ENCODE results near the gene STAT5A. TPM values are rescaled to one million over a fixed set of nuclear protein-coding genes. Genes with fewer than 3 reads are reported as not detected.

Gene STAT5A
- polyA plus RNA-seq, 1 donor from 2014 or later = 0.28 TPM

GRCh38 chr17:42276359-42276608 lies 12.0 kb upstream of the STAT5A start, which contains the start of gene STAT5B:
TSS of gene STAT5B (minus strand) at chr17:42276391. CDS start at chr17:42232127, 44,264 bp downstream.
- TF ChIP-seq POLR2AphosphoS5 (IDR thresholded peaks at IDR 0.05) = peak; percentile 73
- TF ChIP-seq MXI1 (conservative IDR thresholded peaks at IDR 0.05; ENCODE audit: poor library complexity, severe bottlenecking) = peak; percentile 52
- peak; percentile 10 for TF ChIP-seq TAF1 (IDR thresholded peaks at IDR 0.05; ENCODE audit: low read depth)
- no peak for TF ChIP-seq RAD21 (conservative IDR thresholded peaks at IDR 0.05)
- no peak for TF ChIP-seq EP300 (conservative IDR thresholded peaks at IDR 0.05; ENCODE audit: poor library complexity, severe bottlenecking)
- no peaks in the 10 kb centered on the region for H4K20me1 ChIP-seq (ENCODE audit: insufficient read depth)
- peak within 1 kb of the TSS; percentile 62 for H2AFZ ChIP-seq (ENCODE audit: low read depth, low read length)
- peak within 1 kb of the TSS; percentile 95 for H3K4me2 ChIP-seq (ENCODE audit: low read length)
- H3K36me3 ChIP-seq (ENCODE audit: insufficient read depth, low read length) = no peaks in the 10 kb centered on the region
- H3K79me2 ChIP-seq (replicated peaks; ENCODE audit: insufficient read depth, low read length) = peaks cover 40% of the 10 kb centered on the region
- no peaks in the 10 kb centered on the region for H3K27me3 ChIP-seq (ENCODE audit: insufficient read depth, low read depth, low read length)
- peak within 1 kb of the TSS; percentile 90 for H3K27ac ChIP-seq (ENCODE audit: low read length)
- no peaks in the 10 kb centered on the region for H3F3A ChIP-seq (ENCODE audit: insufficient read depth, low read length, poor library complexity, severe bottlenecking)
- H3K9me3 ChIP-seq (ENCODE audit: low read length) = no peaks in the 10 kb centered on the region
- H3K4me3 ChIP-seq (ENCODE audit: low read length) = peak within 1 kb of the TSS; percentile 78
- peak within 1 kb of the TSS; percentile 77 for H3K9ac ChIP-seq (ENCODE audit: low read length)
- no peaks in the 10 kb centered on the region for H3K9me2 ChIP-seq (ENCODE audit: insufficient read depth, low read length)

DNA sequence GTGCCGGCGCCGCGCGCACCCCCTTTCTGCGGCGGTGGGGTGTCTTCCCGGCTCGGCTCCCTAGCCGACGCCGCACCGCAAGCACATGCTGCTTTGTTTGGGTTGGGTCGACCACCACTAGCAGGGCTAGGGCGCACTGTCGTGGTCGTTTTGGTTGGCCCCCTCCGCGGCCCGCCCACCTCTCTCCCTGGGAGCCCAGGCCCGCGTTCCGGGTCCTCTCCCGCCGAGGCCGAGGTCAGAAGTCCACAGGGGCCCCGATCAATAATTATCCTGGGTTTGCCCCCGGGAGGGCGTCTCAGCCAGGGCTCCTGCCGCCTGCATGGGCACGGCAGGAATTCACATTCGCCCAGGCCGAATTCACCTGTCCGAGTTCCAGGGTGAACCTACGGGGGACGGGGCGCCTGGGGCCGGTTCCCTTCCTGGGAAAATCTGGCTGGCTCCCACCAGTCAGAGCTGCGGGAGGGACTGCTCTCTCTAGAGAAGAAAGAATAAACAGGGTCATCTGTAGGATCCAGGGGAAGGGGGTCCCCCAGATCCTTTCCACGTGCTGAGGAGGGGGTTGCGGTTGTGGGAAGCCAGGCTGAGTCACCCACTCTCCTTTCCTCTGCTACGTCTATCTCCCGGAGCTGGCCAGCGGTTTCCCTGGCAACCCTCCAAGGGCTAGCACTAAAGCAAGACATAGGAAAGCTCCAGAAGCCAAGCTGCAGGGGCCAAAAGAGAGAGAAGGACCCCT lies 11.5 kb upstream of the STAT5A start:
- peak overlapping the region; percentile 64 for H3K4me2 ChIP-seq (ENCODE audit: low read length)
- H3K79me2 ChIP-seq (replicated peaks; ENCODE audit: insufficient read depth, low read length) = peaks cover 35% of the 10 kb centered on the region
- H3F3A ChIP-seq (ENCODE audit: insufficient read depth, low read length, poor library complexity, severe bottlenecking) = no peaks in the 10 kb centered on the region
- peak overlapping the region; percentile 88 for H3K27ac ChIP-seq (ENCODE audit: low read length)
- peak overlapping the region; percentile 62 for H2AFZ ChIP-seq (ENCODE audit: low read depth, low read length)
- no peaks in the 10 kb centered on the region for H3K9me3 ChIP-seq (ENCODE audit: low read length)
- TF ChIP-seq CTCF (IDR thresholded peaks at IDR 0.05; ENCODE audit: poor library complexity, severe bottlenecking) (peak; percentile 22), REST (IDR thresholded peaks at IDR 0.05; ENCODE audit: borderline replicate concordance) (peak; percentile 22), EP300 (conservative IDR thresholded peaks at IDR 0.05; ENCODE audit: poor library complexity, severe bottlenecking) (no peak)
- no peaks in the 10 kb centered on the region for H3K36me3 ChIP-seq (ENCODE audit: insufficient read depth, low read length)
- H3K27me3 ChIP-seq (ENCODE audit: insufficient read depth, low read depth, low read length) = no peaks in the 10 kb centered on the region
- H3K9me2 ChIP-seq (ENCODE audit: insufficient read depth, low read length) = no peaks in the 10 kb centered on the region
- H3K9ac ChIP-seq (ENCODE audit: low read length) = peak overlapping the region; percentile 77
- no peaks in the 10 kb centered on the region for H4K20me1 ChIP-seq (ENCODE audit: insufficient read depth)
- H3K4me3 ChIP-seq (ENCODE audit: low read length) = peak overlapping the region; percentile 78

- H3K27ac ChIP-seq (ENCODE audit: low read length) = peak overlapping the region; percentile 88
- no peaks in the 10 kb centered on the region for H3K27me3 ChIP-seq (ENCODE audit: insufficient read depth, low read depth, low read length)
- peak overlapping the region; percentile 64 for H3K4me2 ChIP-seq (ENCODE audit: low read length)
- H3K9ac ChIP-seq (ENCODE audit: low read length) = peak overlapping the region; percentile 77
- no peaks in the 10 kb centered on the region for H3F3A ChIP-seq (ENCODE audit: insufficient read depth, low read length, poor library complexity, severe bottlenecking)
- peak overlapping the region; percentile 78 for H3K4me3 ChIP-seq (ENCODE audit: low read length)
- TF ChIP-seq SMC3 (conservative IDR thresholded peaks at IDR 0.05; ENCODE audit: poor library complexity) (no peak), TAF1 (IDR thresholded peaks at IDR 0.05; ENCODE audit: low read depth) (no peak), EP300 (conservative IDR thresholded peaks at IDR 0.05; ENCODE audit: poor library complexity, severe bottlenecking) (no peak), EZH2 (IDR thresholded peaks at IDR 0.05; ENCODE audit: borderline replicate concordance, insufficient read depth, low read length, poor library complexity, severe bottlenecking) (no peak), MXI1 (conservative IDR thresholded peaks at IDR 0.05; ENCODE audit: poor library complexity, severe bottlenecking) (no peak), POLR2AphosphoS5 (IDR thresholded peaks at IDR 0.05) (no peak), REST (IDR thresholded peaks at IDR 0.05; ENCODE audit: borderline replicate concordance) (no peak), RAD21 (conservative IDR thresholded peaks at IDR 0.05) (no peak), CTCF (IDR thresholded peaks at IDR 0.05; ENCODE audit: poor library complexity, severe bottlenecking) (no peak)
- no peak overlapping the region for H2AFZ ChIP-seq (ENCODE audit: low read depth, low read length)
- H3K79me2 ChIP-seq (replicated peaks; ENCODE audit: insufficient read depth, low read length) = peaks cover 30% of the 10 kb centered on the region
- no peaks in the 10 kb centered on the region for H3K36me3 ChIP-seq (ENCODE audit: insufficient read depth, low read length)
- H3K9me3 ChIP-seq (ENCODE audit: low read length) = no peaks in the 10 kb centered on the region
- H3K9me2 ChIP-seq (ENCODE audit: insufficient read depth, low read length) = no peaks in the 10 kb centered on the region
- H4K20me1 ChIP-seq (ENCODE audit: insufficient read depth) = no peaks in the 10 kb centered on the region
These were observed 11.0 kb upstream of the STAT5A start for GRCh38 chr17:42277342-42277712.
